ENCODE data around the gene OR51D1. TPM values are rescaled to one million over a fixed set of nuclear protein-coding genes. Genes with fewer than 3 reads are reported as not detected.

The OR51D1 gene
- total RNA-seq, 3 donors from 2014 or later (not counting 1 experiment from before 2014, with no cell fraction given) = not detected

- Histone ChIP-seq H3K4me1 (ENCODE audit: control insufficient read depth, insufficient read depth, low read length) (peaks cover 15% of the 10 kb centered on the region), H3K9me3 (ENCODE audit: control insufficient read depth, insufficient read depth, low read length) (no peaks in the 10 kb centered on the region), H3K4me3 (ENCODE audit: low read length) (peak within 1 kb of the TSS; percentile 70), H3K36me3 (ENCODE audit: control insufficient read depth, insufficient read depth, low read length) (peaks cover 16% of the 10 kb centered on the region), H3K27ac (ENCODE audit: low read length) (peak within 1 kb of the TSS; percentile 83), H3K27me3 (ENCODE audit: control insufficient read depth, insufficient read depth, low read length) (no peaks in the 10 kb centered on the region)
- peaks cover 49 to 57% of the 10 kb centered on the region in 2 donors for H3K4me1 Mint-ChIP-seq
- peak; percentile 95 to 96 for DNase-seq
- H3K27ac Mint-ChIP-seq = peak within 1 kb of the TSS; percentile 88 to 90
- H3K9me3 Mint-ChIP-seq = peaks cover 0 to 2% of the 10 kb centered on the region in 2 donors
- no peak for TF ChIP-seq CTCF (IDR thresholded peaks at IDR 0.05)
- ATAC-seq = peak; percentile 99 to 100 (median 100)
- H3K4me3 Mint-ChIP-seq = peak within 1 kb of the TSS; percentile 94
- intact Hi-C loops (cut with micrococcal nuclease) = loop anchor here (10.0 kb wide), 1 partner anchor 1077 kb away; the partner anchor contains the start of genes TRIM22 and TRIM5
- peaks cover 14% of the 10 kb centered on the region for H3K36me3 Mint-ChIP-seq
- no peaks in the 10 kb centered on the region for H3K27me3 Mint-ChIP-seq (ENCODE audit: low read depth in 2 of 2)
- 6% methylated on average over 43 of the region's 43 CpGs for WGBS (ENCODE audit: insufficient coverage)
These were observed 29.3 kb upstream of the OR51D1 start, which contains the start of gene TRIM68 for GRCh38 chr11:4607781-4608666. Gene TRIM68, minus strand, starts transcription at chr11:4608231. Its CDS starts 2,727 bp downstream, at chr11:4605504.

- H3K36me3 Mint-ChIP-seq = no peaks in the 10 kb centered on the region
- intact Hi-C loops (cut with micrococcal nuclease) = no loop called here
- Histone ChIP-seq H3K4me3 (ENCODE audit: low read length) (no peak overlapping the region), H3K4me1 (ENCODE audit: control insufficient read depth, insufficient read depth, low read length) (peaks cover 15% of the 10 kb centered on the region), H3K36me3 (ENCODE audit: control insufficient read depth, insufficient read depth, low read length) (no peaks in the 10 kb centered on the region), H3K9me3 (ENCODE audit: control insufficient read depth, insufficient read depth, low read length) (no peaks in the 10 kb centered on the region), H3K27ac (ENCODE audit: low read length) (peak overlapping the region; percentile 59), H3K27me3 (ENCODE audit: control insufficient read depth, insufficient read depth, low read length) (no peaks in the 10 kb centered on the region)
- ATAC-seq = no peak
- DNase-seq = peak in 1 of 2 donors; percentile 46
- peaks cover 0 to 2% of the 10 kb centered on the region in 2 donors for H3K9me3 Mint-ChIP-seq
- H3K4me3 Mint-ChIP-seq = peak overlapping the region; percentile 47
- WGBS (ENCODE audit: insufficient coverage) = 14% methylated on average over 3 of the region's 3 CpGs
- peaks cover 43 to 44% of the 10 kb centered on the region in 2 donors for H3K4me1 Mint-ChIP-seq
- peak overlapping the region; percentile 88 to 90 for H3K27ac Mint-ChIP-seq
- TF ChIP-seq CTCF (IDR thresholded peaks at IDR 0.05) = no peak
- peaks cover 8 to 16% of the 10 kb centered on the region in 2 donors for H3K27me3 Mint-ChIP-seq (ENCODE audit: low read depth in 2 of 2)
These were observed 26.9 kb upstream of the OR51D1 start for GRCh38 chr11:4610258-4610935.

- DNase-seq = no peak
- Mint-ChIP-seq H3K4me3 (no peak overlapping the region), H3K27me3 (ENCODE audit: low read depth in 2 of 2) (peaks cover 11 to 17% of the 10 kb centered on the region in 2 donors), H3K4me1 (peaks cover 28 to 31% of the 10 kb centered on the region in 2 donors), H3K9me3 (peaks cover 0 to 2% of the 10 kb centered on the region in 2 donors), H3K27ac (no peak overlapping the region), H3K36me3 (no peaks in the 10 kb centered on the region)
- Histone ChIP-seq H3K4me1 (ENCODE audit: control insufficient read depth, insufficient read depth, low read length) (peaks cover 11% of the 10 kb centered on the region), H3K9me3 (ENCODE audit: control insufficient read depth, insufficient read depth, low read length) (no peaks in the 10 kb centered on the region), H3K36me3 (ENCODE audit: control insufficient read depth, insufficient read depth, low read length) (no peaks in the 10 kb centered on the region), H3K27ac (ENCODE audit: low read length) (no peak overlapping the region), H3K4me3 (ENCODE audit: low read length) (no peak overlapping the region), H3K27me3 (ENCODE audit: control insufficient read depth, insufficient read depth, low read length) (no peaks in the 10 kb centered on the region)
- WGBS (ENCODE audit: insufficient coverage) = 88% methylated on average over 2 of the region's 2 CpGs
- intact Hi-C loops (cut with micrococcal nuclease) = no loop called here
- TF ChIP-seq CTCF (IDR thresholded peaks at IDR 0.05) = no peak
- no peak for ATAC-seq
These were observed 25.3 kb upstream of the OR51D1 start for GRCh38 chr11:4611986-4612385.
